GM19099 (cell line): ENCODE measurements around the gene COL4A3.

Experiments
- POLR2A ChIP-seq: IDR thresholded peaks from 3 replicates; pipeline ENCODE4 v1.6.1; 2011; ENCODE audit warnings: low read depth; ENCODE audit not compliant: insufficient read length; ENCODE audit errors: extremely low read depth

Gene COL4A3

GRCh38 chr2:227163998-227164762 is at the start of gene COL4A3, which contains the start of gene COL4A4:
COL4A3 (plus strand) TSS chr2:227164624; CDS start chr2:227164727, 103 bp downstream.
COL4A4 (minus strand) TSS chr2:227164205; CDS start chr2:227147483, 16,722 bp downstream.
- peak; percentile 18 for TF ChIP-seq POLR2A

- TF ChIP-seq POLR2A, result no peak
These were observed 48.7 kb upstream of the COL4A3 start for GRCh38 chr2:227115761-227116160.

GRCh38 chr2:227117027-227117426 is 47.4 kb upstream of the COL4A3 start:
- no peak for TF ChIP-seq POLR2A

DNA sequence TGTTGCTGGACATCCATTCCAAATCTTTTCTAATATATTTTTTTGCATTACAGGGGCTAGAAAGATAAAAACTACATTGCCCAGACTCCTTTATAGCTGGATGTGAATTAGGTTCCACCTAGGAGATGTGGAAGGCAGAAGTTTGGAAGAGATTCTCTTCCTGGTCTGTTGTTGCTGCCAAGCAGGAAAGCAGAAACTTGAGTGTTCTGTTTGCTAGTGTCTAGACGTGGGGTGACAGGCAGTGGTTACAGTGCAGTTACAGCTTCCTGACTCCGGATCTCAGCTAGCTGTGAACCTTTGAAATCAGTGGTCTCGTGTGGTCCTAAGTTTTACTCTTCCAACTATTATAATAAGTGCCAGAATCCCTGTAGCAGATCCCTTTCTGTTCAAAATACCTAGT is 46.6 kb upstream of the COL4A3 start:
- TF ChIP-seq POLR2A, result no peak

- no peak for TF ChIP-seq POLR2A
These were observed 46.1 kb upstream of the COL4A3 start for GRCh38 chr2:227118353-227118752.

GRCh38 chr2:227123697-227124096 is 40.7 kb upstream of the COL4A3 start:
- TF ChIP-seq POLR2A, result no peak

DNA sequence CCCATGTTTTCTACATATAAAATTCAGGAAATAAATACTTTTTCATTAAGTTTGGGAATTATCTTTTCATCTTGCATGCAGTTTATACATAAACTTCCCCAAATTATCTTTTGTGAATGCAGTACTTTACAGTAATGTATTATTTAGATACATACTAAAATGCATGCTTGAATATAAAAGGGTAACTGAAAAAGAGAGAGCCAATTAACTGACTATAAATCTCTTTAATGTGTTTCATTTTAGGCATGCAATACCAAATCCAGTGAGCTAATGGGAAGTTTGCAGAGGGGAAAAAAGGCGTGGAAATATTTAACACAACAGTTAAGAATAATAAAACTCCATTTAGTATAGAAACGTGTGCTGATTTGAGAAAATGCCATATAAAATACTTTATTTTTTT is 39.6 kb upstream of the COL4A3 start:
- no peak for TF ChIP-seq POLR2A

- TF ChIP-seq POLR2A, result no peak
These were observed 38.9 kb upstream of the COL4A3 start for GRCh38 chr2:227125506-227125905.

GRCh38 chr2:227127201-227127600 is 37.2 kb upstream of the COL4A3 start:
- TF ChIP-seq POLR2A, result no peak

- TF ChIP-seq POLR2A, result no peak
These were observed 33.8 kb upstream of the COL4A3 start for GRCh38 chr2:227130636-227131035.

- no peak for TF ChIP-seq POLR2A
These were observed 31.4 kb upstream of the COL4A3 start for GRCh38 chr2:227132986-227133385.

- no peak for TF ChIP-seq POLR2A
These were observed 29.8 kb upstream of the COL4A3 start for GRCh38 chr2:227134591-227134990.

GRCh38 chr2:227141301-227141700 is 23.1 kb upstream of the COL4A3 start:
- no peak for TF ChIP-seq POLR2A

- no peak for TF ChIP-seq POLR2A
These were observed 20.5 kb upstream of the COL4A3 start for GRCh38 chr2:227143895-227144294.

- TF ChIP-seq POLR2A, result no peak
These were observed 18.0 kb upstream of the COL4A3 start for GRCh38 chr2:227146456-227146855.

DNA sequence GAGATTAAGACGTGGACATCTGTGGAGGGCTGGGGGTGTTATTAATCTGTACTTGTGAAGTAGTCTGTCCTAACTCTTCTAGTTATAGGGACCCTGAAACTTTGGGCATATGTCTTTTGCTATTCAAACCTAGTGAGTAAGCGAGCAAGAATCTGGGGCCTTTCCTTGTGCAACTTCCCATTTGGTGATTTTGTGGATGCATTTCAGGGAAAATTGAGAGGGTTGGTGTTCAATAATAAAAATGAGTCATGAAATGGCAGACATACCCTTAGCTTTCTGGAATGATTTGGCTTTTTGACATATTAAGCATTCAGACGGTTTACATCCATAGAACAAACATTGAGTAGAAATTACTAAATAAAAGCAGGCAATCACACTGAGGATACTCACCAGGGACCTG is 17.4 kb upstream of the COL4A3 start:
- TF ChIP-seq POLR2A, result no peak

DNA sequence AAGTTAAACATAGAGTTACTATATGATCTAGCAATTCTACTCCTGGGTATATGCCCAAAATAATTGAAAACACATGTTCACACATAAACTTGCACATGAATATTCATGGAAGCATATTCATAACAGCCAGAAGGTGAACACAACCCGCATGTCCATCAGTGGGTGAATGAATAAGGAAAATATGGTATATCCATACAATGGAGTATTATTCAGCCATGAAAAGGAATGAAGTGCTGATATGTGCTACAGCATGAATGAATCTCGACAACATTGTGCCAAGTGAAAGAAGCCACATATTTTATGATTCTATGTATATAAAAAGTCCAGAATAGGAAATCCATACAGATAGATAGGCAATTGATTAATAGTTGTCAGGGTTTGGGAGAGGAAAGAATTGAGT is 16.3 kb upstream of the COL4A3 start:
- no peak for TF ChIP-seq POLR2A

GRCh38 chr2:227150222-227150936 is 14.0 kb upstream of the COL4A3 start:
- TF ChIP-seq POLR2A, result no peak
